ENCODE measurements around the gene PPP1CA.

PPP1CA gene

GRCh38 chr11:67413266-67413849 is 11.7 kb upstream of the PPP1CA start:
- Histone ChIP-seq H3K36me3 (replicated peaks) (no peaks in the 10 kb centered on the region), H3K27ac (no peak overlapping the region), H3K27me3 (replicated peaks) (peaks cover 15% of the 10 kb centered on the region), H3K4me3 (ENCODE audit: low read depth, low read length) (no peak overlapping the region)
- no peak for TF ChIP-seq CTCF (IDR thresholded peaks at IDR 0.05; ENCODE audit: low read depth, low read length, missing control alignments)
- in situ Hi-C loops (cut with HindIII; ENCODE audit: low pct_ligation_motif_present, low sequenced_read_pairs), result no loop called here
- no peak for DNase-seq

- no peak overlapping the region for H3K27ac ChIP-seq
- TF ChIP-seq CTCF (IDR thresholded peaks at IDR 0.05; ENCODE audit: low read depth, low read length, missing control alignments), result no peak
- in situ Hi-C loops (cut with HindIII; ENCODE audit: low pct_ligation_motif_present, low sequenced_read_pairs), result no loop called here
Observed at GRCh38 chr11:67412495-67413179, 11.0 kb upstream of the PPP1CA start.

GRCh38 chr11:67411785-67412152 is 10.1 kb upstream of the PPP1CA start:
- in situ Hi-C loops (cut with HindIII; ENCODE audit: low pct_ligation_motif_present, low sequenced_read_pairs), result no loop called here
- DNase-seq, result no peak
- no peaks in the 10 kb centered on the region for H3K36me3 ChIP-seq (replicated peaks)
- H3K27ac ChIP-seq, result no peak overlapping the region
- no peak for TF ChIP-seq CTCF (IDR thresholded peaks at IDR 0.05; ENCODE audit: low read depth, low read length, missing control alignments)
- no peak overlapping the region for H3K4me3 ChIP-seq (ENCODE audit: low read depth, low read length)
- H3K27me3 ChIP-seq (replicated peaks), result peaks cover 15% of the 10 kb centered on the region

More at GRCh38 chr11:67412495-67413179, 11.0 kb upstream of the PPP1CA start:
- Histone ChIP-seq H3K36me3 (replicated peaks) (no peaks in the 10 kb centered on the region), H3K27me3 (replicated peaks) (peaks cover 15% of the 10 kb centered on the region), H3K4me3 (ENCODE audit: low read depth, low read length) (no peak overlapping the region)
- no peak for DNase-seq

- Histone ChIP-seq H3K27me3 (replicated peaks) (peaks cover 15% of the 10 kb centered on the region), H3K27ac (no peak overlapping the region), H3K4me3 (ENCODE audit: low read depth, low read length) (no peak overlapping the region), H3K36me3 (replicated peaks) (no peaks in the 10 kb centered on the region)
- no peak for DNase-seq
- in situ Hi-C loops (cut with HindIII; ENCODE audit: low pct_ligation_motif_present, low sequenced_read_pairs), result no loop called here
- no peak for TF ChIP-seq CTCF (IDR thresholded peaks at IDR 0.05; ENCODE audit: low read depth, low read length, missing control alignments)
Observed at GRCh38 chr11:67410984-67411784, 9.5 kb upstream of the PPP1CA start.

- Histone ChIP-seq H3K4me3 (ENCODE audit: low read depth, low read length) (no peak overlapping the region), H3K27ac (no peak overlapping the region), H3K27me3 (replicated peaks) (peaks cover 15% of the 10 kb centered on the region), H3K36me3 (replicated peaks) (no peaks in the 10 kb centered on the region)
- no peak for DNase-seq
- no peak for TF ChIP-seq CTCF (IDR thresholded peaks at IDR 0.05; ENCODE audit: low read depth, low read length, missing control alignments)
- in situ Hi-C loops (cut with HindIII; ENCODE audit: low pct_ligation_motif_present, low sequenced_read_pairs), result no loop called here
Observed at GRCh38 chr11:67410369-67410831, 8.7 kb upstream of the PPP1CA start.
